Measurements from ENCODE around the gene C18orf32. TPM values are rescaled to one million over a fixed set of nuclear protein-coding genes. Genes with fewer than 3 reads are reported as not detected.

Gene C18orf32
- total and polyA plus RNA-seq, 2 experiments from 2014 or later, result 77.9 to 105 TPM

DNA sequence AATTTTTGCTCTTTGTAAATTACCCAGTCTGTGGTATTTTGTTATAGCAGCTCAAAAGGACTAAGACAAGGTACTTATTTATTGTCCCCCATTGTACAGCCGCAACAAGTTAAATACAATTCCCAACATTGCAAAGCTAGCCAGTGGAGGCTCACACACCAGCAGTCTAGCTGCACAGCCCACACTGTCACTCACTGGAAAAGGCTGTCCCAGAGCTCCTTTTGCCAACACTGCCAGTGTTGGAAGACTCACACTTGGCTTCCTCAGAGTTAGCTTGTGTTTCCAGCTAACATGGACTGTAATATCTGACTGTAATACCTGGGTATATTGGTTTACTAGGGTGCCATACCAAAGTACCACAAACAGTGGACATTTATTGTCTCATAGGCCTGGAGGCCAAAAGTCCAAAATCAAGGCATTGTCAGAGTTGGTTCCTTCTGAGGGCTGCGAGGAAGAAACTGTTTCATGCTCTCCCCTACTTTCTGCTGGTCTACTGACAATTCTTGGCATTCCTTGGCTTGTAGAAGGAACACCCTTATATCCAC is 19.9 kb downstream of the C18orf32 start:
- Histone ChIP-seq H3K79me2 (no peaks in the 10 kb centered on the region), H3K36me3 (replicated peaks; ENCODE audit: insufficient read depth, low read depth) (no peaks in the 10 kb centered on the region), H3K9me2 (replicated peaks; ENCODE audit: insufficient read depth) (no peaks in the 10 kb centered on the region), H4K20me1 (ENCODE audit: insufficient read depth, poor library complexity, severe bottlenecking) (no peaks in the 10 kb centered on the region), H3K27me3 (no peaks in the 10 kb centered on the region), H3K4me1 (ENCODE audit: insufficient read depth) (no peaks in the 10 kb centered on the region), H3K4me3 (no peak overlapping the region), H3K27ac (no peak overlapping the region), H3K9me3 (ENCODE audit: low read depth) (no peaks in the 10 kb centered on the region), H3K4me2 (no peak overlapping the region), H2AFZ (no peak overlapping the region)
- no peak for DNase-seq (ENCODE audit: low spot score)
- 94% methylated on average over 2 of the region's 2 CpGs for WGBS (ENCODE audit: low lambda C conversion rate, missing lambda C conversion rate)
- TF ChIP-seq EZH2 (IDR thresholded peaks at IDR 0.05; ENCODE audit: borderline replicate concordance) (no peak), EZH2phosphoT487 (IDR thresholded peaks at IDR 0.05; ENCODE audit: low read depth, severe bottlenecking, unreplicated experiment) (no peak)
- TF ChIP-seq, protein P1, sequence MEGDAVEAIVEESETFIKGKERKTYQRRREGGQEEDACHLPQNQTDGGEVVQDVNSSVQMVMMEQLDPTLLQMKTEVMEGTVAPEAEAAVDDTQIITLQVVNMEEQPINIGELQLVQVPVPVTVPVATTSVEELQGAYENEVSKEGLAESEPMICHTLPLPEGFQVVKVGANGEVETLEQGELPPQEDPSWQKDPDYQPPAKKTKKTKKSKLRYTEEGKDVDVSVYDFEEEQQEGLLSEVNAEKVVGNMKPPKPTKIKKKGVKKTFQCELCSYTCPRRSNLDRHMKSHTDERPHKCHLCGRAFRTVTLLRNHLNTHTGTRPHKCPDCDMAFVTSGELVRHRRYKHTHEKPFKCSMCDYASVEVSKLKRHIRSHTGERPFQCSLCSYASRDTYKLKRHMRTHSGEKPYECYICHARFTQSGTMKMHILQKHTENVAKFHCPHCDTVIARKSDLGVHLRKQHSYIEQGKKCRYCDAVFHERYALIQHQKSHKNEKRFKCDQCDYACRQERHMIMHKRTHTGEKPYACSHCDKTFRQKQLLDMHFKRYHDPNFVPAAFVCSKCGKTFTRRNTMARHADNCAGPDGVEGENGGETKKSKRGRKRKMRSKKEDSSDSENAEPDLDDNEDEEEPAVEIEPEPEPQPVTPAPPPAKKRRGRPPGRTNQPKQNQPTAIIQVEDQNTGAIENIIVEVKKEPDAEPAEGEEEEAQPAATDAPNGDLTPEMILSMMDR (IDR thresholded peaks at IDR 0.05; ENCODE audit: poor library complexity), result no peak

DNA sequence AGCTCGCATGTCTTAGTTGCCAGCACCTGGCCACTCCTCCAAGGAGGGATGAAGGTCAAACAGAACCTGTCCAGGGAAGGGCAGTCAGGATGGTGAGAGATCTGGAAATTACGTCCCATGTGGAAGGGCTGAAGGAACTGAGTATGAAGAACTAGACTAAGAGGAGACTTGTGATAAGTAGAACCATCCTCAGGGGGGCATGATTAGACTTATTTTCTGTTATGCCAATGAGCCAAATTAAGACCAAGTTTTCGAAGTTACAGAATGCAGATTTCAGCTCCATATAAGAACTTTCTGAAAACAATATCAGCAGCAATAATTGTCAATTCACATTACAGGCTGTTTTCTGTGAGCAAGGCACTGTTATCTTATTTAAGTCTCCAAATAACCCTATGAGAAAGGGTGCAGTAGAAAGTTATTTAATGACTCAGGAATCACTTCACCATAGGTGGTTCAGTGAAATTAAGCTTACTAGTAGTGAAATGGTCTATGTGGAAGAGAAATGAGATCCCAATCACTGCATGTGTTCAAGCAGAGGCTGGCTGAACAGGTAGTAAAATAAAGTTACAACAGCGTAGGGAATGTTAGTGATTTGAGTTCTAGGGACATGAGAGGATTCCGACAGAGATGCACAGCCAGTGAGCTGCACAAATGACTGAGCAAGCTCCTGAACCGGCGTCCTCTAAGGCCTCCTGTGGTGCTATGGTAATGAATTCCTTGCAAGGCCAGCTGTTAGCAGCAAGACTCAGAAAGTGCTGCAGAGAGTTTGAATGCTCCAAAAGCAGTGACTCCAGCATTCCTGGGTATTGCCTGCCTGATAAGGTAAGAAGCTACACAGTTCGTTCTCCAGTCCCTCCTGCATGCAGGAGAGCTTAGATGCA is 22.1 kb downstream of the C18orf32 start:
- 52% methylated on average over 8 of the region's 8 CpGs for WGBS (ENCODE audit: low lambda C conversion rate, missing lambda C conversion rate)
- no peaks in the 10 kb centered on the region for H3K9me3 ChIP-seq (ENCODE audit: low read depth)
- TF ChIP-seq EZH2 (IDR thresholded peaks at IDR 0.05; ENCODE audit: borderline replicate concordance), result no peak
- TF ChIP-seq, protein P1 (IDR thresholded peaks at IDR 0.05; ENCODE audit: poor library complexity), result no peak
- no peak for TF ChIP-seq EZH2phosphoT487 (IDR thresholded peaks at IDR 0.05; ENCODE audit: low read depth, severe bottlenecking, unreplicated experiment)

DNA sequence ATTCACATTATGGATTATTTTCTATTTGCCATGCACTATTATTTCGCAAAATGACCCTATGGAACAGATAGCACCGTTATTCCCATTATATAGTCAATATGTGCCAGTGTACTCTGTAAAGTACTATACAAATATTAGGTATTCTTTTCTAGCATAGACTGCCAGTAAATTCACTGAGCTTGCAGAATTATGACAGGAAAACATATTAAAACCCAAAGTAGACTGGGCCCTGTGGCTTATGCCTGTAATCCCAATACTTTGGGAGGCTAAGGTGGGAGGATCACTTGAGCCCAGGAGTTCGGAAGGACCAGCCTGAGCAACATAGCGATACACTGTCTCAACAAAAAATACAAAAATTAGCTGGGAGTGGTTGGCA is 25.4 kb downstream of the C18orf32 start:
- H3K27ac ChIP-seq, result no peak overlapping the region
- H2AFZ ChIP-seq, result no peak overlapping the region
- DNase-seq (ENCODE audit: low spot score), result no peak
- no peaks in the 10 kb centered on the region for H3K9me2 ChIP-seq (replicated peaks; ENCODE audit: insufficient read depth)
- H4K20me1 ChIP-seq (ENCODE audit: insufficient read depth, poor library complexity, severe bottlenecking), result peaks cover 5% of the 10 kb centered on the region
- TF ChIP-seq EZH2phosphoT487 (IDR thresholded peaks at IDR 0.05; ENCODE audit: low read depth, severe bottlenecking, unreplicated experiment) (no peak), EZH2 (IDR thresholded peaks at IDR 0.05; ENCODE audit: borderline replicate concordance) (no peak)
- TF ChIP-seq, protein P1 (IDR thresholded peaks at IDR 0.05; ENCODE audit: poor library complexity), result no peak
- no peaks in the 10 kb centered on the region for H3K9me3 ChIP-seq (ENCODE audit: low read depth)
- peaks cover 7% of the 10 kb centered on the region for H3K4me1 ChIP-seq (ENCODE audit: insufficient read depth)
- H3K79me2 ChIP-seq, result peaks cover 34% of the 10 kb centered on the region
- no peak overlapping the region for H3K4me2 ChIP-seq
- H3K4me3 ChIP-seq, result no peak overlapping the region
- H3K36me3 ChIP-seq (replicated peaks; ENCODE audit: insufficient read depth, low read depth), result no peaks in the 10 kb centered on the region
- WGBS (ENCODE audit: low lambda C conversion rate, missing lambda C conversion rate), result 90% methylated on average over 4 of the region's 4 CpGs
- H3K27me3 ChIP-seq, result no peaks in the 10 kb centered on the region

More for the DNA sequence above, 22.1 kb downstream of the C18orf32 start:
- Histone ChIP-seq H3K27ac (no peak overlapping the region), H3K9me2 (replicated peaks; ENCODE audit: insufficient read depth) (no peaks in the 10 kb centered on the region), H3K27me3 (no peaks in the 10 kb centered on the region), H3K4me2 (no peak overlapping the region), H3K4me3 (no peak overlapping the region), H2AFZ (no peak overlapping the region), H3K36me3 (replicated peaks; ENCODE audit: insufficient read depth, low read depth) (no peaks in the 10 kb centered on the region), H3K4me1 (ENCODE audit: insufficient read depth) (no peaks in the 10 kb centered on the region), H3K79me2 (peaks cover 4% of the 10 kb centered on the region), H4K20me1 (ENCODE audit: insufficient read depth, poor library complexity, severe bottlenecking) (no peaks in the 10 kb centered on the region)
- DNase-seq (ENCODE audit: low spot score), result no peak
